ENCODE measurements around the gene ACTN4.
"Not testable (repeated sequence)": the region's sequence is repeated elsewhere in the genome, so short reads cannot be mapped to it uniquely, and the experiment has no call there.

DNA sequence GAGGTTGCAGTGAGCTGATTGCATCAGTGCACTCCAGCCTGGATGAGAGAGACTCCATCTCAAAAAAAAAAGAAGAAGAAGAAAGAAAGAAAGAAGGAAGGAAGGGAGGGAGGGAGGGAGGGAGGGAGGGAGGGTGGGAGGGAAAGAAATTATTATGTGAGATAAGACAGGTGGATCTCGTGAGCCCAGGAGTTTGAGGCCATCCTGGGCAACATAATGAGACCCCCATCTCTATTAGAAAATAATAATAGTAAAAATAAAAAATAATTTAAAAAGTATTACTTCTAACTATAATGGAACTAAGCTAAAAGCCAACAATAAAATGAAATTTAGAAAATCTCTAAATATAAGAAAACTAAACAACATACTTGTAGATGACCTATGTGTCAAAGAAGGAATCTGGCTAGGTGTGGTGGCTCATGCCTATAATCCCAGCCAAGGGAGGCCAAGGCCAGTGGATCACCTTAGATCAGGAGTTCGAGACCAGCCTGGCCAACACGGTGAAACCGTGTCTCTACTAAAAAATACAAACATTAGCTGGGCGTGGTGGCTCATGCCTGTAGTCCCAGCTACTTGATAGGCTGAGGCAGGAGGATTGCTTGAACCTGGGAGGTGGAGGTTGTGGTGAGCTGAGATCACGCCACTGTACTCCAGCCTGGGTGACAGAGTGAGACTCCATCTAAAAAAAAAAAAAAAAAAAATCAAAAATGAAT lies 113.5 kb downstream of the ACTN4 start:
- TF ChIP-seq, protein P1, sequence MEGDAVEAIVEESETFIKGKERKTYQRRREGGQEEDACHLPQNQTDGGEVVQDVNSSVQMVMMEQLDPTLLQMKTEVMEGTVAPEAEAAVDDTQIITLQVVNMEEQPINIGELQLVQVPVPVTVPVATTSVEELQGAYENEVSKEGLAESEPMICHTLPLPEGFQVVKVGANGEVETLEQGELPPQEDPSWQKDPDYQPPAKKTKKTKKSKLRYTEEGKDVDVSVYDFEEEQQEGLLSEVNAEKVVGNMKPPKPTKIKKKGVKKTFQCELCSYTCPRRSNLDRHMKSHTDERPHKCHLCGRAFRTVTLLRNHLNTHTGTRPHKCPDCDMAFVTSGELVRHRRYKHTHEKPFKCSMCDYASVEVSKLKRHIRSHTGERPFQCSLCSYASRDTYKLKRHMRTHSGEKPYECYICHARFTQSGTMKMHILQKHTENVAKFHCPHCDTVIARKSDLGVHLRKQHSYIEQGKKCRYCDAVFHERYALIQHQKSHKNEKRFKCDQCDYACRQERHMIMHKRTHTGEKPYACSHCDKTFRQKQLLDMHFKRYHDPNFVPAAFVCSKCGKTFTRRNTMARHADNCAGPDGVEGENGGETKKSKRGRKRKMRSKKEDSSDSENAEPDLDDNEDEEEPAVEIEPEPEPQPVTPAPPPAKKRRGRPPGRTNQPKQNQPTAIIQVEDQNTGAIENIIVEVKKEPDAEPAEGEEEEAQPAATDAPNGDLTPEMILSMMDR (IDR thresholded peaks at IDR 0.05), result not testable (repeated sequence)
- not testable (repeated sequence) for TF ChIP-seq POLR2A (IDR thresholded peaks at IDR 0.05)
